ENCODE results near the gene PRCC.
A peak's percentile ranks its signal among the peaks of the same experiment; 100 is the strongest.

The PRCC gene

GRCh38 chr1:156832434-156832833, 65.1 kb downstream of the PRCC start:
- no peak for DNase-seq (ENCODE audit: extremely low spot score)
- no peak for TF ChIP-seq CTCF (IDR thresholded peaks at IDR 0.05; ENCODE audit: control extremely low read depth, extremely low read depth, low read depth, missing control alignments)
- ChIA-PET CTCF (interaction anchor here (1.0 to 3.8 kb wide), 3 partner anchors 9 to 106 kb away, joined by 3 to 15 read pairs (median 3); partner anchors contain the start of gene NTRK1), POLR2A (no interaction called here)

- ChIA-PET POLR2A (no interaction called here), CTCF (interaction anchor here (0.8 to 3.8 kb wide), 5 partner anchors 25 to 174 kb away, joined by 3 to 15 read pairs (median 4); partner anchors contain the start of gene NTRK1)
- TF ChIP-seq CTCF (IDR thresholded peaks at IDR 0.05; ENCODE audit: control extremely low read depth, extremely low read depth, low read depth, missing control alignments), result no peak
- DNase-seq (ENCODE audit: extremely low spot score), result no peak
Observed at GRCh38 chr1:156833603-156834002, 66.3 kb downstream of the PRCC start.

GRCh38 chr1:156834322-156834721, 67.0 kb downstream of the PRCC start:
- ChIA-PET POLR2A (no interaction called here), CTCF (interaction anchor here (1.2 to 3.8 kb wide), 4 partner anchors 24 to 58 kb away, joined by 3 to 15 read pairs (median 5); partner anchors contain the start of gene NTRK1)
- DNase-seq (ENCODE audit: extremely low spot score), result no peak
- TF ChIP-seq CTCF (IDR thresholded peaks at IDR 0.05; ENCODE audit: control extremely low read depth, extremely low read depth, low read depth, missing control alignments), result no peak

- CTCF ChIA-PET, result interaction anchor here (1.0 to 4.9 kb wide), 10 partner anchors 12 to 130 kb away, joined by 3 to 149 read pairs (median 14); partner anchors contain the start of genes INSRR and NTRK1
- TF ChIP-seq CTCF (IDR thresholded peaks at IDR 0.05; ENCODE audit: control extremely low read depth, extremely low read depth, low read depth, missing control alignments), result no peak
- DNase-seq (ENCODE audit: extremely low spot score), result peak; percentile 74
- POLR2A ChIA-PET, result interaction anchor here (0.6 to 1.0 kb wide), 2 partner anchors 110 to 346 kb away, joined by 4 to 6 read pairs; no protein-coding TSS in a partner anchor
Observed at GRCh38 chr1:156836041-156836654, 68.8 kb downstream of the PRCC start.

- TF ChIP-seq CTCF (IDR thresholded peaks at IDR 0.05; ENCODE audit: control extremely low read depth, extremely low read depth, low read depth, missing control alignments), result no peak
- ChIA-PET POLR2A (no interaction called here), CTCF (interaction anchor here (0.8 to 4.9 kb wide), 17 partner anchors 10 to 253 kb away, joined by 3 to 149 read pairs (median 13); partner anchors contain the start of genes INSRR and NTRK1)
- no peak for DNase-seq (ENCODE audit: extremely low spot score)
Observed at GRCh38 chr1:156836892-156837291, 69.6 kb downstream of the PRCC start.

- peak; percentile 75 for DNase-seq (ENCODE audit: extremely low spot score)
- peak; percentile 86 for TF ChIP-seq CTCF (IDR thresholded peaks at IDR 0.05; ENCODE audit: control extremely low read depth, extremely low read depth, low read depth, missing control alignments)
- ChIA-PET CTCF (interaction anchor here (0.6 to 4.9 kb wide), 40 partner anchors 8 to 479 kb away, joined by 3 to 149 read pairs (median 5); partner anchors contain the start of genes INSRR, NTRK1 and SH2D2A), POLR2A (no interaction called here)
Observed at GRCh38 chr1:156838972-156839371, 71.6 kb downstream of the PRCC start.

Measured in GM10248 (cell line).